Measurements from ENCODE around the gene DEXI.

DEXI gene

GRCh38 chr16:10970065-10970464 lies 27.8 kb upstream of the DEXI start:
- in situ Hi-C loops (cut with MboI; ENCODE audit: low sequenced_read_pairs): loop anchor here (10.0 to 25.0 kb wide), 3 partner anchors 285 to 1092 kb away; partner anchors contain the start of gene SOCS1

DNA sequence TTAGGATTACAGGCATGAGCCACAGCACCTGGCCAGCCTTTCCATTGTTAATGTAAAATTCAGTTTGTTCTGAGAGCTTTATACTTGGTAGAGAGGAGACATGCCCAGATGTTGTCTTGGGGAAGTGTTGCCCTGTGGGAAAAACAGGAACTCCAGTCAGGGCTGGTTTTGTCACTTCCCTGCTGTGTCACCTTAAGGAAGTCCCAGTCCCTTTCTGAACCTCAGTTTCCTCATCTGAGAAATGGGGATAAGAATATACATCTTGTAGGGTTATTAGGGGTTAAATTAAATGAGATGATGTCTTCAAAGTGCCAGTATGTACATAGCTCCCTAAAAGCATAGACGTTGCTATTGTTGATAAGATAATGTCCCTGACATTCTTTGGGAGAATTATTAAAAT lies 27.3 kb upstream of the DEXI start:
- in situ Hi-C loops (cut with MboI; ENCODE audit: low sequenced_read_pairs): loop anchor here (10.0 to 25.0 kb wide), 4 partner anchors 285 to 1093 kb away; partner anchors contain the start of gene SOCS1

GRCh38 chr16:10968498-10968897 lies 26.2 kb upstream of the DEXI start:
- in situ Hi-C loops (cut with MboI; ENCODE audit: low sequenced_read_pairs): loop anchor here (10.0 to 25.0 kb wide), 3 partner anchors 416 to 1094 kb away; no protein-coding TSS in a partner anchor

GRCh38 chr16:10967986-10968385 lies 25.7 kb upstream of the DEXI start:
- in situ Hi-C loops (cut with MboI; ENCODE audit: low sequenced_read_pairs): loop anchor here (10.0 to 25.0 kb wide), 3 partner anchors 417 to 1094 kb away; no protein-coding TSS in a partner anchor

DNA sequence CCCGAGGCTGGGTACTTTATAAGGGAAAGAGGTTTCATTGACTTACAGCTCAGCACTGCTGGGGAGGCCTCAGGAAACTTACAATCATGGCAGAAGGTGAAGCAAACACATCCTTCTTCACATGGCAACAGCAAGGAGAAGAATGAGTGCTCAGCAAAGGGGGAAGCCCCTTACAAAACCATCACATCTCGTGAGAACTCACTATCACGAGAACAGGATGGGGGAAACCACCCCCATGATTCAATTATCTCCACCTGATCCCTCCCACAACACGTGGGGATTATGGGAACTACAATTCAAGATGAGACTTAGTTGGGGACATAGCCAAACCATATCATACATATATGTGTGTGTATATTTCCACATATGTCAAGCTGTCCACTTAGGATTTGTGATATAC lies 24.3 kb upstream of the DEXI start:
- in situ Hi-C loops (cut with MboI; ENCODE audit: low sequenced_read_pairs): loop anchor here (10.0 to 25.0 kb wide), 3 partner anchors 418 to 1096 kb away; no protein-coding TSS in a partner anchor

GRCh38 chr16:10966129-10966528 lies 23.9 kb upstream of the DEXI start:
- in situ Hi-C loops (cut with MboI; ENCODE audit: low sequenced_read_pairs): loop anchor here (10.0 to 25.0 kb wide), 3 partner anchors 419 to 1096 kb away; no protein-coding TSS in a partner anchor

DNA sequence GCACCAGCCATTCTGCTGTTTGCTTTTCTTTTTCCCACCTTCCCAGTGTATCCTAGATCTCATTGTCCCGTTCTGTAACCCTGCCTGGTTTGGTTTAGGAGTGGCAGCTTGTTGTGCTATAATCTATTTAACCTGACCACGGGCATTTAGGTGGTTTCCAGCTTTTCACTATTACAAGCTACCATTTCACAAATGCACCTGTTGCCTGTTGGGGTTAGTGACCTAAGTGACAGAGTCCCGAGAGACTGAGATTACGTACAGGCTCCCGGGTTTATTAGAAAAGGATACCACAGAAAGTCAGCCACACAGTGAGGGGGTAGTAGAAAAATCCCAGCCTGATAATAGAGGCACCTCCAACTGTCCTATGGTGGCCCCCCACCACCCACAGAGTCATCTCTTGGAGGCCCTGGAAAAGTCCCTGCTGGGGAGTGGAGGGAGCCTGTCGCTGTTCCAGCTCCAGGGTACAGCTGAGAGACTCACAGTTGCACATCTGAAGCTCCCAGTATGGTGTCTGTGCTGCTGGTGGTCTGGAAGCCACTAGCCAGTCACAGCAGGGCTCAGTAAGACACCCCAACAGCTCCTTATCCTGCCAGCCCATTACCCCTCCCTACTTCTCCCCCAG lies 23.3 kb upstream of the DEXI start:
- in situ Hi-C loops (cut with MboI; ENCODE audit: low sequenced_read_pairs): loop anchor here (10.0 to 25.0 kb wide), 3 partner anchors 419 to 1097 kb away; no protein-coding TSS in a partner anchor

GRCh38 chr16:10964891-10965326 lies 22.6 kb upstream of the DEXI start:
- in situ Hi-C loops (cut with MboI; ENCODE audit: low sequenced_read_pairs): loop anchor here (10.0 to 25.0 kb wide), 3 partner anchors 420 to 1097 kb away; no protein-coding TSS in a partner anchor

DNA sequence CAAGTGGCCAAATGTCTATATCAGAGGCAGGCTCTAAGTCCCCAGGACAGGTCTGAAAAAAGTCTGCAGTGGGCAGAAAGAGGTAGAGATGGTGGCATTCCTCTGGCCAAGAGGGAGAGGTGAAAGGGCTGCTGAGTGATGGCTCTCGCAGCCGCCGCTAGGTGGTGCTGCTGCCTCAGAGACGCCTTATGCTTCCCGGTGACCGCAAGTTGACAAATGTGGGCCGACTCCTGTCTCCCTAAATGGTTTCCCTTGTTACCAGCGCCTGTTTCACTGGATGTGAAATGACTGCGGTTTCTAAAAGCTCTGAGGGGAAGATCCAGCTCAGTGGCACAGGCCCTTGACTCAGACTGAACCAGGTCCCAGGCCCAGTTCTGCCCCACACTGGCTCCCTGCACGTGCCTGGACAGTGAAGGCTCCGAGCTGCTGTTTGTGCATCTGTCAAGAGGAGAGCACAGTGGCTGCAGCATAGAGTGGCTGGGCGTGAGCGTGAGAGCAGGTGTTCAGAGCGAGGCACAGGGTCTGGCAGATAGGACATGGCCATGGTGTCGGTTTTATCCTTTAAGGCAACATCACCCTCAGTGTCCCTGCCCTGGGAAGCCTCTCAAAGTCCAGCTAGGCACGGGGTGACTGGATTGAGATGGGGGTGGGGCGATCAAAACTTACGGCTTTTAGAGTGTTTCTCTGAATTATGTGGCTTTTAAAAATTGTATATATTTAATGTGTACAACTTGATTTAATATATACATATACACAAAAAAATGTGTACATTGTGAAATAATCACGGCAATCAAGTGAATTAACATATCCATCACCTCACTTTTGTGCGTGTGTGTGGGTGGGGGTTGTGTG lies 22.0 kb upstream of the DEXI start:
- in situ Hi-C loops (cut with MboI; ENCODE audit: low sequenced_read_pairs): loop anchor here (10.0 to 25.0 kb wide), 3 partner anchors 421 to 1098 kb away; no protein-coding TSS in a partner anchor

- in situ Hi-C loops (cut with MboI; ENCODE audit: low sequenced_read_pairs): loop anchor here (10.0 to 25.0 kb wide), 3 partner anchors 424 to 1101 kb away; no protein-coding TSS in a partner anchor
Measured at GRCh38 chr16:10961231-10961630, 19.0 kb upstream of the DEXI start.

GRCh38 chr16:10959161-10959560 lies 16.9 kb upstream of the DEXI start:
- in situ Hi-C loops (cut with MboI; ENCODE audit: low sequenced_read_pairs): loop anchor here (25.0 kb wide), 2 partner anchors 753 to 1103 kb away; no protein-coding TSS in a partner anchor

DNA sequence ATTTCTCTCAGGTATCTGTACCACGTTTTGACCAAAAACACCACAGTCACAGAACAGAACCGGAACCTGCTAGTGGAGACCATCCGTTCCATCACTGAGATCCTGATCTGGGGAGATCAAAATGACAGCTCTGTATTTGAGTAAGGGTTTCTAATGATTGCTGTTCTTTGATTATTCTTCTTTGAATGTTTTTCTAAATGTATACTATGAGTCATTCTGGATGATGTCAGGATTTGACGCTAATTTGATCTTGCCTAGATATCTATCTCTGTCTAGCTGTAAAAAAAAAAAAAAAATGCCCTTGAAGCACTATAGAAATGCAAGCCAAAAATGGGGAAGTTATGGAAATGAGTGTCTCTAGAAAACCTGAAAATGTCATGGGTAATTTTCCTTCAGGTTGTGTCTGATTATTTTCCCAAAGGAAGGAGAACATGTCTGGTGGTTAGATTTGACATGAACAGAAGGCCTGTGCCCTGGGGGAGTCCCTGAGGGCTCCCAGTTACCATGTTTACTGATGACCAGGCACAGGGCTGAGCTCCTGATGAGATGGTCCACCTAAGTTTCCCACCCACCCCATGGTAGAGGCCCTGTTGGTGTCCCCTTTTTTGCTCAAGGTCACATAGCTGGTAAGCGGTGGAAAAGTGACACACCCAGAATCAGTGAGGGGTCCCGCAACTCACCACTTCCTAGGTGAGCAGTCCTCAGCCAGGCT lies 15.7 kb upstream of the DEXI start:
- in situ Hi-C loops (cut with MboI; ENCODE audit: low sequenced_read_pairs): loop anchor here (25.0 kb wide), 2 partner anchors 754 to 1104 kb away; no protein-coding TSS in a partner anchor

GRCh38 chr16:10954903-10955302 lies 12.6 kb upstream of the DEXI start:
- in situ Hi-C loops (cut with MboI; ENCODE audit: low sequenced_read_pairs): loop anchor here (25.0 kb wide), 2 partner anchors 757 to 1107 kb away; no protein-coding TSS in a partner anchor

GRCh38 chr16:10951026-10951425 lies 8.8 kb upstream of the DEXI start:
- in situ Hi-C loops (cut with MboI; ENCODE audit: low sequenced_read_pairs): loop anchor here (25.0 kb wide), 2 partner anchors 761 to 1111 kb away; no protein-coding TSS in a partner anchor

DNA sequence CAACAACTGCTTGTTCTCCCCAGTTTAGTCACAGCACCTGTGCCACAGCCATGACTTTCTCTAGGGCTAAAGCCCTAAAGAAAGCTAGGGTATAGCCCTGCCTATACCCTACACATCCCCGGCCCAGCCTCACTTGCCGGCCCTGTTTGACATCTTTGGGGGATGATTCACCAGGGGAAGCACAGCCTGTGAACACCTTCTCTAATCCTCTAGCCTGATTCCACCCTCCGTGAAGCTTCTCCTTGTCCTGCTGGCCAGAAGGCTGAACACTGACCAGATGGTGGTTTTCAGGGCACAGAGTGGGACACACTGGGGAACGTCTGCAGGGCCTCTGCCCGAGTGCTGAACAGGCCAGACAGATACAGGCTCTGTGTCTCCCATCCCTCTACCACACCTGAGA lies 8.1 kb upstream of the DEXI start:
- in situ Hi-C loops (cut with MboI; ENCODE audit: low sequenced_read_pairs): loop anchor here (25.0 kb wide), 2 partner anchors 762 to 1112 kb away; no protein-coding TSS in a partner anchor

DNA sequence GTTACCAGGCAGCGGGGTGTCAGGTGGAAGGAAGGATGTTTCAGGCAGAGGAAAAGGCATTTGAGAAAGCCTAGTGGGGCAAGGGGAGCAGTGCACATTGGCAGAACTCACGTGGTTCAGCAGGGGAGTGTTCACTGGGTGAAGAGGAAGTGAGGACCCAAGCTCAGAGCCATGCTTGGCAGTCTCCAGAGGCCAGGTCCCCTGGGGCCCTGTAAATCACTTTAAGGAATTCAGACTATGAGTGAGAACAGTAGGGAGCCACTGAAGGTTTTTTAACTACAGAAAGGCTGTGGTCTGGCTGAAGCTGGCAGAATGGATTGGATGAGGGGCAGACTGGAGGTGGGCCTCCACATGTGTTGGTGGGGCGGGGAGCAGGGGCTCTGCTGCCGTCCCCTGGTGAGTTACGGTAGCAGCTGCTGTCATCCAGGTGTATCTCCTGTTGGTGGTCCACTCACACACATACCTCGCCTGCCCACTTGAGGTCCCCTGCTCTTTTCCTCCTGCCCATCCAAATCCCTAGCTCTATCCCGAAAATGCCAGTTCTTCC lies 7.2 kb upstream of the DEXI start:
- in situ Hi-C loops (cut with MboI; ENCODE audit: low sequenced_read_pairs): no loop called here

DNA sequence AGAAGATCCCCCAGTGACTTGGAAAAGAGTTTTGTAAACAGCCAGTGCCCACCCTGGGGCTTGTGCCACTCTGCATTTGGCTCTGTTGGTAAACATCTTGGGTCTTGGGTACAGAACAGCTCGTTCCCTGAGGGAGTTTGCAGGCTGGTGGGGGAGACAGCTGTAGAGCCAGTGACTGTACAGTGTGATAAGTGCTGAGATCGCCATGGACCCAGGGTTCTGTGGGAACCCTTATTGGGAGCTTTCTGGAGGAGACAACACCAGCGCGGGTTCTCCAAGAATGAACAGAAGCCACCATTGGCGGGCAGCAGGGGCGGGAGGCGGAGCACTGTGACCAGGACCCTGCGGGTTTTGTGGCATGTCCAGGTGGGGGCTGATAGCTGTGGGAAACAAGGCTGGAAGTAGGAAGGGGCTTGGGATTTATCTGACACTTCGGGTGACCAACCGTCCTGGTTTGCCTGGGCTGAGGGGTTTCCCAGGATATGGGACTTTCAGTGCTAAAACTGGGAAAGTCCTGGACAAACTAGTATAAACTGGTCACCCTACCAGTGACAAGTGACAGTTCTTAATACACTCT lies 5.0 kb upstream of the DEXI start:
- in situ Hi-C loops (cut with MboI; ENCODE audit: low sequenced_read_pairs): no loop called here

- in situ Hi-C loops (cut with MboI; ENCODE audit: low sequenced_read_pairs): no loop called here
Measured at GRCh38 chr16:10946308-10946707, 4.0 kb upstream of the DEXI start.

- in situ Hi-C loops (cut with MboI; ENCODE audit: low sequenced_read_pairs): no loop called here
Measured at GRCh38 chr16:10945065-10945787, 3.0 kb upstream of the DEXI start.
